Measurements from ENCODE around the gene PTPN20.

Gene PTPN20

GRCh38 chr10:47012214-47012613, 101.0 kb downstream of the PTPN20 start:
- no peak for DNase-seq (ENCODE audit: low read depth)
- TF ChIP-seq CTCF (IDR thresholded peaks at IDR 0.05; ENCODE audit: low read length, missing control alignments): no peak
- no peak overlapping the region for H3K4me3 ChIP-seq (replicated peaks; ENCODE audit: low read depth, low read length)

- no peak for DNase-seq (ENCODE audit: low read depth)
These were observed 102.4 kb downstream of the PTPN20 start for GRCh38 chr10:47013507-47014154.

DNA sequence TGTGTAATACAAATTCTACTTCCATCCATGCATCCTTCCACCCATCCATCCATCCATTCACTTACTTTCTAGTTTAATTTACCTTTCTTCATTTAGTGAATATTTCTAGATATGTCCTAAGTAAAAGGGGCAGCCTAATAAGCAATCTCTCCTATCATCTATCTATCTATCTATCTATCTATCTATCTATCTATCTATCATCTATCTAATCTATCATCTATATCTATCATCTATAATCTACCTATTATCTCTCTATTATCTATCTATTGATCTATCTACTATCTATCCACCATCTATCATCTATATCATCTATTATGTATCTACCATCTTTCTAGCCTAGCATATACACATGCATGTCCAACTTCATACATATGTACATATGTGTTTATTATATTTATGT, 104.2 kb downstream of the PTPN20 start:
- H3K4me3 ChIP-seq (replicated peaks; ENCODE audit: low read depth, low read length): no peak overlapping the region
- DNase-seq (ENCODE audit: low read depth): no peak
- no peak for TF ChIP-seq CTCF (IDR thresholded peaks at IDR 0.05; ENCODE audit: low read length, missing control alignments)

More at GRCh38 chr10:47013507-47014154, 102.4 kb downstream of the PTPN20 start:
- TF ChIP-seq CTCF (IDR thresholded peaks at IDR 0.05; ENCODE audit: low read length, missing control alignments): no peak
- no peak overlapping the region for H3K4me3 ChIP-seq (replicated peaks; ENCODE audit: low read depth, low read length)

DNA sequence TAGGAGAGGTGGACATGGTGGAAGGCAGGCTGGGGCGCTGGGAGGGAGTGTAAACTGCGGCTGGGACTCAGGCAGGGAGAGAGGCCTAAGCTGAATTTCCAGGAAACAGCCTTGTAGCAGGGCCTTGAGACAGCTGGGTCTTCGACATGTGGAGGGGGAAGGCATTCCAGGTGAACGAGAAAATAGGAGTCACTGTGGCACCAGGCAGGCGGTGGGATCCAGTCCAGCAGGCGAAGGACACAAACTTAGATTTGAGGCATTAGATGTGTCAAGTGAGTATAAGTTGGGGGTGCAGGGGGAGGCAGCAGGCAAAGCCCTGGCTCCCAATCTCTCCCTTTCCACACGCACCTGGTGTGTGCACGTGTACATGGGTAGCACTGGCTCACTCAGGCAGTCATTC, 105.3 kb downstream of the PTPN20 start:
- no peak for TF ChIP-seq CTCF (IDR thresholded peaks at IDR 0.05; ENCODE audit: low read length, missing control alignments)
- no peak overlapping the region for H3K4me3 ChIP-seq (replicated peaks; ENCODE audit: low read depth, low read length)
- DNase-seq (ENCODE audit: low read depth): no peak

DNA sequence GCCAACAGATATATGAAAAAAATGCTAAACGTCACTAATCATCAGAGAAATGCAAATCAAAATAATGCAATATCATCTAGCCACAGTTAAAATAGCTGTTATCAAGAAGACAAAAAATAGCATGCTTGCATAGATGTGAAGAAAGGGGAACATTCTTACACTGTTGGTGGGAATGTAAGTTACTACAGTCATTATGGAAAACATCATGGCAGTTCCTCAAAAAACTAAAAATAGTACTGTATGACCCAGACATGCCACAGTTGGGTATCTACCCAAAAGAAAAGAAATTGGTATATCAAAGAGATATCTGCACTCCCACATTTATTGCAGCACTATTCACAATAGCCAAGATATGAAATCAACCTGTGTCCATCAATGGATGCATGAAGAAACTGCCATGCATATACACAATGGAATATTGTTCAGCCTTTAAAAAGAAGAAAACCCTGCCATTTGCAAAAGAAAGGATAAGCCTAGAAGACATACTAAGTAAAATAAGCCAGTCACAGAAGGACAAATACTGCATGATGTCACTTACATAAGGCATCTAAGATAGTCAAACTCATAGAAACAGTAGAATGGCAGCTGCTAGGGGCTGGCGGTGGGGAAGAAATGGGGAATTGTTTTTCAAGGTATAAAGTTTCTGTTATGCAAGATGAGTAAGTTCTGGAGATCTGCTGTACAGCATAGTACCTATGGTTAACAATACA, 107.0 kb downstream of the PTPN20 start:
- DNase-seq (ENCODE audit: low read depth): no peak
- no peak for TF ChIP-seq CTCF (IDR thresholded peaks at IDR 0.05; ENCODE audit: low read length, missing control alignments)
- no peak overlapping the region for H3K4me3 ChIP-seq (replicated peaks; ENCODE audit: low read depth, low read length)

DNA sequence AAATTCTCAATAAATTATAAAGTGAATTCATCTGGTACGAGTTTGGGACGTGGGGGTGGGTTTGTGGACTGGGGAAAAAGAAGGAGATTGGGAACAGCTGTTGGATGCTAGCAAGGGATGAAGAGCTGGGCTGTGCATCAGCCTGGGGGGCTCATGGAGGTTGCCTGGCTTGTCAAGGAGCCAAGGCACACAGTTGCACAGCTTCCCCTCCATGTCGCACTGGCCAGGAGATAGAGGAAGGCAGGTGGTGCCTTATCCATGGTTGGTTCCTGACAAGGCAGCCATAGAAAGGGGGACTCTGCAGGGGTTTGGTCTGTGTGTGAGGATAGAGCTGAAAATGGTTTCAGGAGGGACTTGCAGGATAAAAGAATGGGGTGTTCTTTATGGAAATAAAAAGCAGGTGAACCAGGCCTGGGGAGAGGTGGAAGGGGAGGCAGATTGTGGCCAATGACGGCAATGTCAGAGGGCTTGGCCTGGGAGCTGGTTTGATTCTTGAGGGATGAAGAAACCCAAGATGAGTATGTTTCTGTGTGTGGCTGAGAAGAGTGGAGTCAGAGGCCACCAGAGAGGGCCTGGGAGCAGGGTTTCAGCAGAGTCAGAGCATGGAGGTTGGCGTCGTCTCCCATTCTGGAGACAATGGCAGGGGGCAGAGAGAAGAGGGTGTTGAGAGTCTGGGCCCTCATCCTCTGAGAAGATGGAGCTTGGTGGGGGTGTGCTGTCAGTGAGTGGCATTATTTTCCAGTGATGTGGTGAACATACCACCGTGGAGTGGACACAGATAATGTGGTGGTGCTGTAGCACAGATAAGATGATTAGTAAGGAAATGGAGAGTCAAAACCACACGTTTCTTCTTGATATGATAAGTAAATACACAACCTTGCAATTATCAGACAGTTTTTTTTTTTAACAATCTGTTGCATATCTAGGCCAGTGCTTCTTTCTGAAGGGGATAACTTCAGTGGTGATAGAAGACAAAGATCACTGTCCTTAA, 108.2 kb downstream of the PTPN20 start:
- no peak for TF ChIP-seq CTCF (IDR thresholded peaks at IDR 0.05; ENCODE audit: low read length, missing control alignments)
- no peak overlapping the region for H3K4me3 ChIP-seq (replicated peaks; ENCODE audit: low read depth, low read length)
- DNase-seq (ENCODE audit: low read depth): no peak

Measured in fibroblast of pulmonary artery (primary cell).